Astrocyte of the hippocampus (primary cell): ENCODE data around the gene POTEH.
"Not testable (repeated sequence)": the region's sequence is repeated elsewhere in the genome, so short reads cannot be mapped to it uniquely, and the experiment has no call there.

Experiments
- DNase-seq: peaks from one replicate; pipeline ENCODE4 v3.0.0; 2011; ENCODE audit warnings: low read depth, low spot score

The POTEH gene

DNA sequence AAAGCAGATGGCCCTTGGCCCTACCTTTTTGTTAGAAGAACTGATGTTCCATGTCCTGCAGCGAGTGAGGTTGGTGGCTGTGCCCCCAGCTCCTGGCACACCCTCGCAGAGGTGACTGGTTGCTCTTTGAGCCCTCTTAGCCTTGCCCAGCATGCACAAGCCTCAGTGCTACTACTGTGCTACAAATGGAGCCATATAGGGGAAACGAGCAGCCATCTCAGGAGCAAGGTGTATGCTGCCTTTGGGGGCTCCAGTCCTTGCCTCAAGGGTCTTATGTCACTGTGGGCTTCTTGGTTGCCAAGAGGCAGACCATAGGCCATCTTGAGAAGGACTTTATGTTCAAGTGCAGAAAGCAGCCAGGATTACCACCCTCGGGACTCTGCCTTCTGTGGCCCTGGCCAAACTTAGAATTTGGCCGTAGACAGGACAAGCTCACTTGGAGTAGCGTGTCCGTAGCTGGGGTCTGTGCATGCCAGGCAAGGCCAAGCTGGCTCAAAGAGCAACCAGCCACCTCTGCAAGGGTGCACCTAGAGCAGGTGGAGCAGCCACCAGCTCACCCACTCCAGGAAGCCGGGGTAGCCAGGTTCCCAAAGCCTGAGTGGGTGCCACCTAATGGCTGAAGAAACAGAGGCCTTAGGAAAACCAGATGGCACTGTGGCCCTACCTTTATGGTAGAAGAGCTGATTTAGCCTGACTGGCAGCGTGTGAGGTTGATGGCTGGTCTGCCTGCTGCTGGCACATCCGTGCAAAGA, 48.5 kb downstream of the POTEH start:
- peak; percentile 0 for DNase-seq

DNA sequence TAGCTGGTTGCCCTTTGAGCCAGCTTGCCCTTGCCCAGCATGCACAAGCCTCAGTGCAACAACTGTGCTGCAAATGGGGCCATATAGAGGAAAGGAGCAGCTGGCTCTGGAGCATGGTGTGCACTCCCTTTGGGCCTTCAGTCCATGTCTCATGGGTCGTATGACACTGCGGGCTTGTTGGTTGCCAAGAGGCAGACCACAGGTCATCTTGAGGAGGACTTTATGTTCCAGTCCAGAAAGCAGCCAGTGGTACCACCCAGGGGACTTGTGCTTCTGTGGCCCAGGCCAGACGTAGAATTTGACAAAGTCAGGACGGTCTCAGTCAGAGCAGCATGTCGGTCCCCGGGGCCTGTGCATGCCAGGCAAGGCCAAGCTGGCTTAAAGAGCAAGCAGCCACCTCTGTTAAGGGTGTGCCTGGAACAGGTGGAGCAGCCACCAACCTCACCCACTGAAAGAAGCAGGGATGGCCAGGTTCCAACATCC, 49.1 kb downstream of the POTEH start:
- DNase-seq, result not testable (repeated sequence)

DNA sequence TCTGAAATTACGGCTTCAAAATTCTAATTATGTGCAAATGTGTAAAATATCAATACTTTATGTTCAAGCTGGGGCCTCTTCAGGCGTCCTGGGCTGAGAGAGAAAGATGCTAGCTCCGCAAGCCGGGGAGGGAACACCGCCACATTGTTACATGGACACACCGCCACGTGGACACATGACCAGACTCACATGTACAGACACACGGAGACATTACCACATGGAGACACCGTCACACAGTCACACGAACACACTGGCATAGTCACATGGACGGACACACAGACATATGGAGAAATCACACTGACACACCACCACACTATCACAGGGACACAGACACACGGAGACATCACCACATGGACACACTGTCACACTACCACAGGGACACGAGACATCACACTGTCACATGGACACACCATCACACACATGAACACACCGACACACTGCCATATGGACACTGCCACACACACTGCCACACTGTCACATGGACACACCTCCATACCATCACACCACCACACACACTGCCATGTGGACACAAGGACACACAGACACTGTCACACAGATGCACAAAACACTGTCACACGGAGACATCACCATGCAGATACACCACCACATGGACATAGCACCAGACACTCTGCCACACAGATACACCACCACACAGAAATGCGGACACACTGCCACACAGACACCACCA, 58.0 kb downstream of the POTEH start:
- DNase-seq, result not testable (repeated sequence)

DNA sequence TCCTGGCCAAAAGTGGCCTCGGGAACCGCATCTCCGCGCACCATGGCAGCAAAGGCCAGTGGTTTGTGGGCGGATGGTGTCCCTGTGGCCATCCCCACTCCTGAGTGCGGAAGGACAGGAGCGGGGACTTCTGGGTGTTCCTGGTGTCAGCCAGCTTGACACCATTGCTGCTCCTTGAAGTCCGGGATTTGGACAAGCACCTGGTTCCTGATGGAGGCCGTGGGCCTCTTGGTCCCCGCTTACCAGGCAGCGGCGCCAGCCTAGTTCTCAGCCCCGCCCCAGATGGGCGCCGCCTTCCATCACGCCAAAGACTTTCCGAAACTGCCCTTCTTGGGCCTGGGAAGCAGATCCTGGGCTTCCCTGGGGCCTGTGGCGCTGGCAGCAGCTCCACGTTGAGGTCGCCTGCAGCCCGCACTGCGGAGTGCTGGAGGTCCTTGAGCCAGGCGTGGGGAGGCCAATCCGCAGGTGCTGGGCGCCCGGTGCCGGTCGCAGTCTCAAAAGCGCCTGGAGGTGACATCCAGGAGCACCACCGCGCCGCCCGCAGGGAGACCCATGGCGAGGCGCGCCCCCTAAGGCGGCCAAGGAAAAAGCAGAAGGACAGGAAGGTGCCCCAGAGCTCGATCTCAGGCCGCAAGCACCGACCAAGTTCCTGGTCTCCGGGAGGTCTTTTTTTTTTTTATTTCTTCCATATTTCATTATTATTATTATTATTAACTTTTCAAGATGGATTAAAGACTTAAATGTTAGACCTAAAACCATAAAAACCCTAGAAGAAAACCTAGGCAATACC, 59.5 kb downstream of the POTEH start:
- DNase-seq, result not testable (repeated sequence)

DNA sequence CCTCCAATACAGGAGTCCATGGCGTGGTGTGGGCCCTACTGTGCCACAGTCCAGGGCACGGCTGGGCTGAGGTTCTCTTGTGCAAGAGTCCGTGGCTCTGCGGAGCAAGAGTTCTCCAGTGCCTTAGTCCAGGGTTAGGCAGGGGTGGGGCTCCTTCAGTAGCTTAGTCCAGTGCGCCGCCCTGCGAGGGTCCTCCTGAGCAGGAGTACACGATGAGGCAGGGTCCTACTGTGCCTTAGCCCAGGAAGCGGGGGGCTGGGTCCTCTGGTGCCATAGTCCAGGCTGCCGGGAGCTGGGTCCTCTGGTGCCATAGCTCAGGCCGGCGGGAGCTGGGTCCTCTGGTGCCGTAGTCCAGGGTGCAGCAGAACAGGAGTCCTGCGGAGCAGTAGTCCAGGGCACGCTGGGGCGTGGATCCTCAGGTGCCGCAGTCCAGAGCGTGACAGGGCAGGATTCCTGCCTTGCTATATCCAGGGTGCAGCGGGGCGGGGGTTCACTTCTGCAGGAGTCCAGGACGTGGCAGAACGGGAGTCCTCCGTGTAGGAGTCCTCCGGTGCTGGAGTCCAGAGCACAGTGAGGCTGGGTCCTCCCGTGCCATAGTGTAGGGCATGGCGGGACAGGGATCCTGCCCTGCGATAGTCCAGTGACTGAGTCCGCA, 69.7 kb downstream of the POTEH start:
- not testable (repeated sequence) for DNase-seq

DNA sequence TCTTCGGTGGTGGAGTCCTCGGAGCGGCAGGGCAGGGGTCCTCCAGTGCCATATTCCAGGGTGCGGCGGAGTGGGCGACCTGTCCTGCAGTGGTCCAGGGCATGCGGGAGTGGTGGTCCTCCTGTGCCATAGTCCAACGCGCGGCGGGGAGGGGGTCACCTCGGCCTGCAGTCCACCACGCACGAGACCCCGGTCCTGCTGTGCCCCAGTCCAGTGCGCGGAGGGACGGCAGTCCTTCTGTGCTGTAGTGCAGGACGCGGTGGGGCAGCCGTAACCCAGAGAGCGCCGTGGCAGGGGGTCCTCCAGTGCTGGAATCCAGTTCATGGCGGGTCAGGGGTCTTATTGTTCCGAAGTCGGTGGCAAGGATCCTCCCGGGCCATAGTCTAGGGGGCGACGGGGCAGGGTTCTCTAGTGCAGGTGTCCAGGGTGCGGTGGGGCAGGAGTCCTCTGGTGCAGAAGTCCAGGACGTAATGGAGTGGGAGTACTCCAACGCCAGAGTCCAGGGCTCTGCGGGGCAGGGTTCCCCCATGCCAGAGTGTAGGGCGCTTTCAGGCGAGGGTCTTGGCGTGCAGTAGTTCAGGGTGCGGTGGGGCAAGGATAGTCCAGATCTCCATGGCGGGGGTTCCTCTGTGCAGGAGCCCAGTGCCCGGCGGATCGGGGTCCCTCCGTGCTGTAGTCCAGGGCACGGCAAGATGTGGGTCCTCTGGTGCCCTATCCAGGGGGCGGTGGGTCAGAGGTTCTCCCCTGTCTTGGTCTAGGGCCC, 70.7 kb downstream of the POTEH start:
- not testable (repeated sequence) for DNase-seq

DNA sequence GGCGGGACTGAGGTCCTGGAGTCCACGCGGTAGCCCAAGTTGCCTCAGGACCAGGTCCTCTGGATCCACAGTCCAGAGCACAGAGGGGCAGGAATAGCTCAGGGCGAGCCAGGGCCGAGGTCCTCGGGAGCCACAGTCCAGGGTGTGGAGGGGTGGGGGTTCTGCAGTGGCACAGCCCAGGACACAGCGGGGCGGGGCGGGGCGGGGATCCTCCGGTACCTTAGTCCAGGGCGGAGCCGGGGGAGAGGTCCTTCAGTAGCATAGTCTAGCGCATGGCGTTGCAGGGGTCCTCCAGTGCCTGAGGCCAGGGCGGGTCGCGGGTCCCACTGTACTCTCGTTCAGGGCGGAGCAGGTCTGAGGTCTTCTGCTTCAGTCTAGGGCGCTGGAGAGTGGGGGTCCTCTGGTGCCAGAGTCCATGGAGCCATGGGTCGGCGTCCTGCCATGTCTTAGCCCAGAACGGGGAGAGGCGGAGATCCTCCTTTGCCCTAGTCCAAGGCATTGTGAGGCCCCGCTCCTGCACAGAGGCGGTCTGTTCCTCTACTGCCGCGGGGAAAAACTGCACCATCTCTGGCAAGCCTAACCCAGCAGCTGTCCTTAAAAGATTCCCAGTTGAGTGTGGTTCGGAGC, 71.4 kb downstream of the POTEH start:
- not testable (repeated sequence) for DNase-seq

DNA sequence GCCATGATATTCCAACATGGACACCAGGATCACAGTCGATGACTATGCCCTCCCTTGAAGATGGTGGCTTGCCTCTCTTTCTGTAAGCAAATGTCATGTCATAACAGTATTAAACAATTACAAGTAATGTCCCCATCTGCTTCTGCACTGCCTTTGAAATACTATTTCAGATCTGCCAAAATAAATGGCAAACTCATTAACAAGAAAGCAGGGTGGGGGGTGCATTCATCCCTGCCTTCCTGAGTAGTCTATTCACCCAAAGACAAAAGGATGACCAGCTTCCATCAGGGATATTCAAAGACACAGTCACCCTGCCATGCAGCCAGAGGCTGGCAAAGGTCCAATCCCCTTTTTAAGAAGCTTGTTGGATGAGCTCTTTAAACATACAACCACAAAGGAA, 73.7 kb downstream of the POTEH start:
- not testable (repeated sequence) for DNase-seq
